Mucosa of stomach (tissue), 1 donor: Measurements from ENCODE around the gene DPT.
"Not testable (repeated sequence)": the region's sequence is repeated elsewhere in the genome, so short reads cannot be mapped to it uniquely, and the experiment has no call there.

ENCODE experiments used
- H3K27me3 ChIP-seq: one replicate; pipeline ENCODE4 v1.7.0; 2013; ENCODE audit warnings: mild to moderate bottlenecking, low read length; ENCODE audit not compliant: control insufficient read depth, insufficient read depth
- H3K36me3 ChIP-seq: one replicate; pipeline ENCODE4 v1.7.0; 2013; ENCODE audit warnings: low read length; ENCODE audit not compliant: control insufficient read depth, insufficient read depth
- H3K4me1 ChIP-seq: one replicate; pipeline ENCODE4 v1.7.0; 2013; ENCODE audit warnings: mild to moderate bottlenecking, low read length; ENCODE audit not compliant: control insufficient read depth, insufficient read depth
- H3K4me3 ChIP-seq: one replicate; pipeline ENCODE4 v1.7.0; 2013; ENCODE audit warnings: low read length
- H3K9ac ChIP-seq: one replicate; pipeline ENCODE4 v1.7.0; 2013; ENCODE audit warnings: mild to moderate bottlenecking, low read length, moderate library complexity
- H3K9me3 ChIP-seq: one replicate; pipeline ENCODE4 v1.7.0; 2013; ENCODE audit warnings: mild to moderate bottlenecking, low read length, moderate library complexity; ENCODE audit not compliant: control insufficient read depth
- donor health status: Pancreatic carcinoma.

The DPT gene

GRCh38 chr1:168728473-168729404 lies at the start of gene DPT:
TSS of gene DPT (minus strand) at chr1:168729206. CDS start at chr1:168729174, 32 bp downstream.
- no peaks in the 10 kb centered on the region for H3K4me1 ChIP-seq
- no peaks in the 10 kb centered on the region for H3K9me3 ChIP-seq
- H3K36me3 ChIP-seq, result no peaks in the 10 kb centered on the region
- H3K4me3 ChIP-seq, result no peak within 1 kb of the TSS
- H3K9ac ChIP-seq, result no peak within 1 kb of the TSS
- H3K27me3 ChIP-seq, result no peaks in the 10 kb centered on the region

DNA sequence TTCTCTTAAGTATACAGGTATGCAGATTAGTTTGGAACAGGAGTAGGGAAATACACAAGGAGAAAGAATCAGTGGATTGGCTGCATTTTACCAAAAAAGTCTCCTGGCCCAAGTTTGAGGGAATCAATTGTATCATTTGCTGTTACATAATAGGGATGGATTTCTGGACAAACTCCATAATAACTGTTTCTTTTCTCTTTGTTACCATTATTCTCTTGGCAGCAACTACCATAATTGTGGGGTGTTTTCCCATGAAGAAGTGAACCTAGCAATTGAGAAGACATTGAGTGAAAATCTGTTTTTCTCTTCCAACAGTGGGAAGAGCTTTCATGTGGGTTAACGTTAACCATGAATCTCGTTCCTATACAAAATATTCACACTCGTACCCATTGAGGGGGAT lies 46.4 kb upstream of the DPT start:
- H3K9me3 ChIP-seq, result no peaks in the 10 kb centered on the region
- no peaks in the 10 kb centered on the region for H3K27me3 ChIP-seq
- H3K36me3 ChIP-seq, result no peaks in the 10 kb centered on the region
- no peak overlapping the region for H3K9ac ChIP-seq
- peaks cover 9% of the 10 kb centered on the region for H3K4me1 ChIP-seq
- H3K4me3 ChIP-seq, result no peak overlapping the region

DNA sequence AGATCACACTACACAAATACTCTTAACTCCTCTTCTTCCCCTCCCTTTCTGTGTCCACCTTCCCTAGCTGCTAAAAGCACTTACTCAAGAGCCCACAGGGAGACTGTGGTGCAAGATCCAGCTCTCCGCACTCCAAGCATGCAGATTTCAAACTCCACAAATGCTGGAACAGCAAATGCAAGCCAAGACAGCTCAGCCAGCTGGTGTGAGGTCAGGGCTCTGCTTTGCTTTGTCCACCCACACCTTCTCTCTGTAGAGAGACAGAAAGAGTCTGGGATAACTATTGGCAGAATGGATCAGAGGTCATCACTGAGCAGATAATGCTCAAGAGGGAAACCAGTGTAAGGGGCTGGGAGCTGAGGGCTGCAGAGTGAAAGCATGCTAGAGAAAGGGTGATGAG lies 45.2 kb upstream of the DPT start:
- H3K9me3 ChIP-seq, result no peaks in the 10 kb centered on the region
- no peak overlapping the region for H3K4me3 ChIP-seq
- H3K4me1 ChIP-seq, result peaks cover 9% of the 10 kb centered on the region
- H3K36me3 ChIP-seq, result no peaks in the 10 kb centered on the region
- H3K27me3 ChIP-seq, result no peaks in the 10 kb centered on the region
- H3K9ac ChIP-seq, result no peak overlapping the region

DNA sequence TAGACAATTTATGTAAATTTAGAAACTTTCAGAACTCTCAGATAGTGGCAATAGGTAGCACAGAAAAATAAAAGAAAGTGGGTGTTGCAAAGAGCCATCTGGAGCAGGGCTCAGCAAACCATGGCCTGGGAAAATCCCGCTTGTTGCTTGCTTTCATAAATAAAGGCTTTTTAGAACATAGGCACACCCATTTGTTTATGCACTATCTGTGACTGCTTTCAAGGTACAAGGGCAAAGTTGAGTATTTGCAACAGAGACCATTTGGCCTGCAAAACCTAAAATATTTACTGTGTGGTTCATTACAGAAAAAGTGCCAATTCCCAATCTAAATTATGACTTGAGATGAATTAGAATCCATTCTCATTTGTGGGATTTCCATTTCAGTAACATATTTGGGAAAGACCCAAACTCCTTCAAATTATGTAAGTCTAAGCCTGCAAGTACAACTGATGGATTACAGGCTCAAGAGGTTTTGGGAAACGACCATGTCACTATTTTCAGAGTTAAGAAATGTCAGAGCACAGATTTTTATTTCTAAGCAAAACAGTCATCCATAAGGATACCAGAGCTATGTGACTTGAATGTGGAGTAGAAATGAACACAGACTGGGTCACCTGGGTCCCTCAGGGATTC lies 43.5 kb upstream of the DPT start:
- Histone ChIP-seq H3K4me1 (peaks cover 9% of the 10 kb centered on the region), H3K27me3 (no peaks in the 10 kb centered on the region), H3K4me3 (no peak overlapping the region), H3K9me3 (no peaks in the 10 kb centered on the region), H3K9ac (no peak overlapping the region), H3K36me3 (no peaks in the 10 kb centered on the region)

- Histone ChIP-seq H3K9me3 (no peaks in the 10 kb centered on the region), H3K36me3 (no peaks in the 10 kb centered on the region), H3K27me3 (no peaks in the 10 kb centered on the region), H3K4me1 (peaks cover 9% of the 10 kb centered on the region), H3K9ac (no peak overlapping the region), H3K4me3 (no peak overlapping the region)
Observed at GRCh38 chr1:168771104-168771630, 42.2 kb upstream of the DPT start.

DNA sequence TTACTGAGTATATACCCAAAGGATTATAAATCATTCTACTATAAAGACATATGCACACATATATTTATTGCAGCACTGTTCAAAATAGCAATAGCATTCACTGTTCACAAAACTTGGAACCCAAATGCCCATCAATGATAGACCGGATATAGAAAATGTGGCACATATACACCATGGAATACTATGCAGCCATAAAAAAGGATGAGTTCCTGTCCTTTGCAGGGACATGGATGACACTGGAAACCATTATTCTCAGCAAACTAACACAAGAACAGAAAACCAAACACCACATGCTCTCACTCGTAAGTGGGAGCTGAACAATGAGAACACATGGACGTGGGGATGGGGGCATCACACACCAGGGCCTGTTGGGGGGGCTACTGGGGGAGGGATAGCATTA lies 40.9 kb upstream of the DPT start:
- H3K36me3 ChIP-seq, H3K9me3 ChIP-seq, H3K4me1 ChIP-seq, H3K4me3 ChIP-seq, H3K9ac ChIP-seq, H3K27me3 ChIP-seq: not testable (repeated sequence)

- Histone ChIP-seq H3K4me3 (no peak overlapping the region), H3K9me3 (no peaks in the 10 kb centered on the region), H3K9ac (no peak overlapping the region), H3K4me1 (peaks cover 9% of the 10 kb centered on the region), H3K27me3 (no peaks in the 10 kb centered on the region), H3K36me3 (no peaks in the 10 kb centered on the region)
Observed at GRCh38 chr1:168767894-168768584, 39.0 kb upstream of the DPT start.

GRCh38 chr1:168766568-168766967 lies 37.6 kb upstream of the DPT start:
- Histone ChIP-seq H3K4me1 (peaks cover 5% of the 10 kb centered on the region), H3K36me3 (no peaks in the 10 kb centered on the region), H3K9ac (no peak overlapping the region), H3K27me3 (no peaks in the 10 kb centered on the region), H3K9me3 (no peaks in the 10 kb centered on the region), H3K4me3 (no peak overlapping the region)

DNA sequence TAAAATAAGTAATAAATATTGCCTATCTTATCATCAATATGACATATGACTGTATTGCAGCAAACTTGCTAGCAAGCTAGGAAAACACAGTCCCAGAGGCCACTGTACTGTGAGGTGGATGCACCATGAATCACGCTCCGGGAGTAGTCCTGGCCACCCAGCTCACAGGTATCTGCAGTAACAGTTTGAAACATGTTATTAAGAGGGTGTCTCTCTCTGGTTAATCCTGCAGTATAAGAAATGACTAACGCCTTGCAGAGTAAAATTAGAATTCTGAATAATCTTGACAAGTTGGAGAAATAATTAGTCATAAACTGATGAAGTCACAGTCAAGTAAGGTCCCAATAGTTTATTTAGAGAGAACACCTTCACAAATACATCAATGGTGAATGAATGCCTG lies 34.0 kb upstream of the DPT start:
- no peaks in the 10 kb centered on the region for H3K36me3 ChIP-seq
- no peaks in the 10 kb centered on the region for H3K27me3 ChIP-seq
- no peak overlapping the region for H3K9ac ChIP-seq
- H3K4me3 ChIP-seq, result no peak overlapping the region
- H3K9me3 ChIP-seq, result no peaks in the 10 kb centered on the region
- no peaks in the 10 kb centered on the region for H3K4me1 ChIP-seq

DNA sequence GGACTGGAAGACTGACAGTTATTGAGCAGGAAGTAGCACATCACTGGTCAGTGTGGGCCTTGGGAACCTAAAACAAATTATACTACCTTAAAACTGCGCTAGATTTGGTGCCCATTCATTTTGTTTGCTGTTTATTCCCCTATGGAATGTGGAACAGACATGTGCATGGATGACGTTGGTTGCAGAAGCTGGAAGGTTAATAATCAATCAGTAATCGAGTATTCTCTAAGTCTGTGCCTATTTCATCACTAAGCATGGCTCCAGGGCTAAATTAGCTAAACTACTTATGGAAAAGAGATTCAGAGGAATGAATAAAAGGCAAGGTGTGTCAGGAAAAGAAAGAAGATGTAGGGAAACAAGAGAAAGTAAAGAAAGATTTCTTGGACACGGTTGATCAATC lies 33.5 kb upstream of the DPT start:
- no peaks in the 10 kb centered on the region for H3K9me3 ChIP-seq
- H3K27me3 ChIP-seq, result no peaks in the 10 kb centered on the region
- H3K4me3 ChIP-seq, result no peak overlapping the region
- no peak overlapping the region for H3K9ac ChIP-seq
- H3K36me3 ChIP-seq, result no peaks in the 10 kb centered on the region
- no peaks in the 10 kb centered on the region for H3K4me1 ChIP-seq

GRCh38 chr1:168760781-168761180 lies 31.8 kb upstream of the DPT start:
- Histone ChIP-seq H3K27me3 (no peaks in the 10 kb centered on the region), H3K9ac (no peak overlapping the region), H3K9me3 (no peaks in the 10 kb centered on the region), H3K4me3 (no peak overlapping the region), H3K4me1 (no peaks in the 10 kb centered on the region), H3K36me3 (no peaks in the 10 kb centered on the region)

DNA sequence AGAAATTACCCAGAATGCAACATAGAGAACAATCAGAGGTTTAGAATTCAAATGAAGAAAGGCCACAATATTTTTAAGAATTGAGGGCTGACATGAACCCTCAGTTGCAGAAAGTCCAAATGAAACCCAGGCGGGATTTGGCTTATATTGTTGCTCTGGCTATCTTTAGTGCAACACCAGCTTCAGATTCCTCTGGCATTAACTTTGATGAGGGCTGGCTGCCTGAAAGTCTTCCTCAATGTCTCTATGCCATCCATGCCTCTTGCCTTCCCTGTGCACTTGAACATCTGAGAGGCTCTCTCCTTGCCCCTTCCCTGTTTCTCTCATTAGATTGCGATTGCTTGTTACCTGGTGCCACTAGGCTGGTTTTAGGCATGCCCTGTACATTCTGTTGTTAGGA lies 31.2 kb upstream of the DPT start:
- no peak overlapping the region for H3K4me3 ChIP-seq
- no peaks in the 10 kb centered on the region for H3K27me3 ChIP-seq
- no peaks in the 10 kb centered on the region for H3K4me1 ChIP-seq
- no peak overlapping the region for H3K9ac ChIP-seq
- H3K9me3 ChIP-seq, result no peaks in the 10 kb centered on the region
- H3K36me3 ChIP-seq, result no peaks in the 10 kb centered on the region
